ENCODE results near the gene ELAVL3.

ELAVL3 gene

DNA sequence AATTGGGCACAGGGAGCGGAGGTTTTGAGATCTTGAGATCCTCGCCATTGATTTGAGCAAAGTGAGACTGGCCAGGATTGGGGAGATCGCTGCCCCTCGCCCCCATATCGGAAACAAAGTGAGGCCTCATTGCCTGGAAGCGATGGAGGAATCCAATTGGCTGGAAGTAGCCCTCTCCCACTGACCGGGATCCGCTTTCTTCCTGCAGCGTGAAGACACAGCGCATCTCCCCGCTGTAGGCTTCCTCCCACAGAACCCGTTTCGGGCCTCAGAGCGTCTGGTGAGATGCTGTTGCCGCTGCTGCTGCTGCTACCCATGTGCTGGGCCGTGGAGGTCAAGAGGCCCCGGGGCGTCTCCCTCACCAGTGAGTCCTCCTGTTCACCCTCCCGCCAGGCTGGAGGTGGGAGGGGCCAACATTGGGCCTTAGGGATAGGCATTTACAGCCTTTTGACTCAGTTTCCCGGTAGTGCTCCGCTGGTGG, 45.0 kb downstream of the ELAVL3 start:
- TF ChIP-seq REST (IDR thresholded peaks at IDR 0.05; ENCODE audit: insufficient read depth in 1 of 2, low read depth in 2 of 2, low read length in 2 of 2) (no peak), FOXP2 (optimal IDR thresholded peaks at IDR 0.05; ENCODE audit: borderline replicate concordance, extremely low read depth, extremely low read length, insufficient read depth) (no peak)

- peak; percentile 90; the same call in 1 of the 2 replicates for TF ChIP-seq TAF1 (IDR thresholded peaks at IDR 0.05; ENCODE audit: borderline replicate concordance, insufficient read depth, low read length)
- TF ChIP-seq POLR2AphosphoS5 (IDR thresholded peaks at IDR 0.05; ENCODE audit: low read depth, low read length), result peak; percentile 90
- TF ChIP-seq FOXP2 (optimal IDR thresholded peaks at IDR 0.05; ENCODE audit: borderline replicate concordance, extremely low read depth, extremely low read length, insufficient read depth), result peak; percentile 29
- no peak for TF ChIP-seq SIN3A (IDR thresholded peaks at IDR 0.05; ENCODE audit: borderline replicate concordance, insufficient read depth, low read length)
- peak in 1 of 2 experiments; percentile 63; a peak in 1 of 4 replicates for TF ChIP-seq REST (IDR thresholded peaks at IDR 0.05; ENCODE audit: insufficient read depth in 1 of 2, low read depth in 2 of 2, low read length in 2 of 2)
These were observed 45.6 kb downstream of the ELAVL3 start, which contains the start of the genes ODAD3 and PRKCSH for GRCh38 chr19:11435057-11435832. TSS of gene ODAD3 (minus strand) at chr19:11435121. CDS start at chr19:11435016, 105 bp downstream. TSS of gene PRKCSH (plus strand) at chr19:11435635. CDS start at chr19:11436118, 483 bp downstream.

DNA sequence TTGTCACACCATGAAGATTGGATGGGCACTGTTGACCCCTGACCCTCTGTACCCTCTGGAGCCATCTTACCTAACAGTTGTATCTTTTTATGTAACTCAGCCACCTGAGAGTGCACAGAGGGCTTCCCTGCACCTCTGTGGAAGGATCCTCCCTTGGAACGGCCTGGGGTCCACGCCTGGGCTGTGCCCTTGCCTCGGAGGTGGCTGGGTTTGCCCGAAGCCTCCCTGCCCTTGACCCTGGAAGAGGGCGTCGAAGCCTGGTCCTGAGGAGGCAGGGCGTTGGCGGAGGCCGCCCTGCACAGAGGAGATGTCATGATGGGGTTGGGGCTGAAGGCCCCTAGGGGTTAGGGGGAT, 46.2 kb downstream of the ELAVL3 start:
- TF ChIP-seq TAF1 (IDR thresholded peaks at IDR 0.05; ENCODE audit: borderline replicate concordance, insufficient read depth, low read length), result no peak
- TF ChIP-seq FOXP2 (optimal IDR thresholded peaks at IDR 0.05; ENCODE audit: borderline replicate concordance, extremely low read depth, extremely low read length, insufficient read depth), result no peak
- TF ChIP-seq SIN3A (IDR thresholded peaks at IDR 0.05; ENCODE audit: borderline replicate concordance, insufficient read depth, low read length), result no peak
- TF ChIP-seq POLR2AphosphoS5 (IDR thresholded peaks at IDR 0.05; ENCODE audit: low read depth, low read length), result no peak
- no peak for TF ChIP-seq REST (IDR thresholded peaks at IDR 0.05; ENCODE audit: insufficient read depth in 1 of 2, low read depth in 2 of 2, low read length in 2 of 2)

GRCh38 chr19:11426656-11427055, 54.2 kb downstream of the ELAVL3 start:
- no peak for TF ChIP-seq SIN3A (IDR thresholded peaks at IDR 0.05; ENCODE audit: borderline replicate concordance, insufficient read depth, low read length)
- no peak for TF ChIP-seq TAF1 (IDR thresholded peaks at IDR 0.05; ENCODE audit: borderline replicate concordance, insufficient read depth, low read length)
- TF ChIP-seq FOXP2 (optimal IDR thresholded peaks at IDR 0.05; ENCODE audit: borderline replicate concordance, extremely low read depth, extremely low read length, insufficient read depth), result no peak
- TF ChIP-seq POLR2AphosphoS5 (IDR thresholded peaks at IDR 0.05; ENCODE audit: low read depth, low read length), result no peak
- no peak for TF ChIP-seq REST (IDR thresholded peaks at IDR 0.05; ENCODE audit: insufficient read depth in 1 of 2, low read depth in 2 of 2, low read length in 2 of 2)
